ENCODE results near the gene IFT20.

IFT20 gene

GRCh38 chr17:28335201-28335958 is at the start of gene IFT20, which contains the start of gene TNFAIP1:
IFT20 (minus strand) TSS chr17:28335472; CDS start chr17:28331985, 3,487 bp downstream.
TNFAIP1 (plus strand) TSS chr17:28335761; CDS start chr17:28339522, 3,761 bp downstream.
- peak; percentile 88 to 96 (median 93) for DNase-seq

GRCh38 chr17:28385037-28385400 is 49.7 kb upstream of the IFT20 start:
- DNase-seq, result no peak

GRCh38 chr17:28384281-28385036 is 49.2 kb upstream of the IFT20 start:
- peak; percentile 28 to 46 (median 34) for DNase-seq

- no peak for DNase-seq
Observed at GRCh38 chr17:28381141-28381825, 46.0 kb upstream of the IFT20 start.

GRCh38 chr17:28379814-28380801 is 44.8 kb upstream of the IFT20 start:
- no peak for DNase-seq

GRCh38 chr17:28372945-28373274 is 37.6 kb upstream of the IFT20 start:
- no peak for DNase-seq

- no peak for DNase-seq
Observed at GRCh38 chr17:28372203-28372944, 37.1 kb upstream of the IFT20 start.

- DNase-seq, result peak; percentile 60 to 70 (median 67)
Observed at GRCh38 chr17:28371245-28372202, 36.3 kb upstream of the IFT20 start, which contains the start of gene SARM1. SARM1 (plus strand) TSS chr17:28371694; CDS start chr17:28372033, 339 bp downstream.

- no peak for DNase-seq
Observed at GRCh38 chr17:28370744-28371103, 35.5 kb upstream of the IFT20 start.

GRCh38 chr17:28370035-28370743 is 34.9 kb upstream of the IFT20 start, which contains the start of gene VTN:
VTN (minus strand) TSS chr17:28370307; CDS start chr17:28370203, 104 bp downstream.
- DNase-seq, result no peak

GRCh38 chr17:28369684-28370034 is 34.4 kb upstream of the IFT20 start:
- DNase-seq, result no peak

GRCh38 chr17:28368915-28369683 is 33.8 kb upstream of the IFT20 start:
- DNase-seq, result no peak

GRCh38 chr17:28368306-28368831 is 33.1 kb upstream of the IFT20 start:
- no peak for DNase-seq

GRCh38 chr17:28367641-28368305 is 32.5 kb upstream of the IFT20 start:
- no peak for DNase-seq

GRCh38 chr17:28366605-28367004 is 31.3 kb upstream of the IFT20 start:
- no peak for DNase-seq

GRCh38 chr17:28365487-28365886 is 30.2 kb upstream of the IFT20 start:
- DNase-seq, result no peak

- DNase-seq, result no peak
Observed at GRCh38 chr17:28364665-28365363, 29.5 kb upstream of the IFT20 start, which contains the start of gene SEBOX. SEBOX (minus strand) TSS chr17:28365199; CDS start chr17:28365151, 48 bp downstream.

Data from activated CD4-positive, CD25-positive, alpha-beta regulatory T cell (primary cell).